Activated B cell treated with CpG ODN at 0.5 μM for 24 hours (primary cell): ENCODE measurements around the gene PRR13. TPM values are rescaled to one million over a fixed set of nuclear protein-coding genes. Genes with fewer than 3 reads are reported as not detected.

ENCODE experiments used
- ATAC-seq: fragments of 200-7000 bp; cut with Tn5 transposase; one replicate; pipeline ENCODE4 v1.10.0; 2021; ENCODE audit warnings: low read depth, mild to moderate bottlenecking, moderate library complexity
- CTCF ChIA-PET: fragments of 350-600 bp; sonication (Branson Sonifier 250); formaldehyde crosslinking; loops from one replicate; lab custom pipeline; 2021; ENCODE audit warnings: antibody characterized with exemption; lab: Charles Lee
- POLR2A ChIA-PET: fragments of 350-600 bp; sonication (Branson Sonifier 250); formaldehyde crosslinking; loops from one replicate; lab custom pipeline; 2021; ENCODE audit warnings: antibody characterized with exemption; lab: Charles Lee
- DNase-seq: peaks from one replicate; pipeline ENCODE4 v3.0.0; 2022
- H3K27ac Mint-ChIP-seq: one replicate; pipeline ENCODE4 v1.8.0; 2020; ENCODE audit warnings: mixed read lengths
- H3K27me3 Mint-ChIP-seq: one replicate; pipeline ENCODE4 v1.8.0; 2021; ENCODE audit warnings: mixed read lengths
- H3K36me3 Mint-ChIP-seq: one replicate; pipeline ENCODE4 v1.8.0; 2021; ENCODE audit warnings: low read depth, mixed read lengths
- H3K4me1 Mint-ChIP-seq: one replicate; pipeline ENCODE4 v1.8.0; 2021; ENCODE audit warnings: mixed read lengths
- H3K4me3 Mint-ChIP-seq: one replicate; pipeline ENCODE4 v1.8.0; 2020; ENCODE audit warnings: mild to moderate bottlenecking, mixed read lengths
- H3K9me3 Mint-ChIP-seq: one replicate; pipeline ENCODE4 v1.8.0; 2020; ENCODE audit warnings: mixed read lengths
- CTCF ChIP-seq: fragments of 200-600 bp; IDR thresholded peaks from one replicate; pipeline ENCODE4 v1.8.0; 2022; ENCODE audit warnings: antibody characterized with exemption, mild to moderate bottlenecking
- intact Hi-C: fragments of 100-400 bp; cut with micrococcal nuclease; formaldehyde crosslinking; loops from one replicate; pipeline ENCODE4 v1.15.1; 2024
- total RNA-seq: library from RNA; stranded (reverse); gene quantifications from 2 replicates; pipeline ENCODE4 v1.2.3, GENCODE V29; 2022

PRR13 gene
- total RNA-seq, 1 donor from 2014 or later = 266 TPM

- Mint-ChIP-seq H3K27me3 (no peaks in the 10 kb centered on the region), H3K27ac (peak overlapping the region; percentile 24), H3K4me3 (no peak overlapping the region), H3K36me3 (peaks cover 63% of the 10 kb centered on the region), H3K4me1 (peaks cover 3% of the 10 kb centered on the region), H3K9me3 (no peaks in the 10 kb centered on the region)
- DNase-seq = no peak
- peak; percentile 26 for ATAC-seq
- TF ChIP-seq CTCF = no peak
- POLR2A ChIA-PET = interaction anchor here (0.7 to 1.0 kb wide), 4 partner anchors 9 to 104 kb away, joined by 3 to 8 read pairs (median 5); partner anchors contain the start of gene TARBP2
- intact Hi-C loops = no loop called here
- CTCF ChIA-PET = no interaction called here
These were observed 41.9 kb downstream of the PRR13 start for GRCh38 chr12:53483225-53483978.

GRCh38 chr12:53483979-53484377 is 42.4 kb downstream of the PRR13 start:
- H3K4me1 Mint-ChIP-seq = peaks cover 3% of the 10 kb centered on the region
- ATAC-seq (no peak), DNase-seq (no peak)
- H3K27ac Mint-ChIP-seq = peak overlapping the region; percentile 24
- H3K9me3 Mint-ChIP-seq = no peaks in the 10 kb centered on the region
- CTCF ChIA-PET = no interaction called here
- intact Hi-C loops = no loop called here
- H3K27me3 Mint-ChIP-seq = no peaks in the 10 kb centered on the region
- no peak for TF ChIP-seq CTCF
- peaks cover 58% of the 10 kb centered on the region for H3K36me3 Mint-ChIP-seq
- POLR2A ChIA-PET = interaction anchor here (0.8 to 1.0 kb wide), 2 partner anchors 9 to 17 kb away, joined by 3 to 8 read pairs; partner anchors contain the start of gene TARBP2
- no peak overlapping the region for H3K4me3 Mint-ChIP-seq

- no peaks in the 10 kb centered on the region for H3K9me3 Mint-ChIP-seq
- intact Hi-C loops = no loop called here
- H3K27ac Mint-ChIP-seq = peak overlapping the region; percentile 25
- H3K4me1 Mint-ChIP-seq = peaks cover 3% of the 10 kb centered on the region
- peaks cover 48% of the 10 kb centered on the region for H3K36me3 Mint-ChIP-seq
- no peak overlapping the region for H3K4me3 Mint-ChIP-seq
- POLR2A ChIA-PET = interaction anchor here (0.9 to 1.1 kb wide), 2 partner anchors 10 to 16 kb away, joined by 3 read pairs; partner anchors contain the start of gene TARBP2
- CTCF ChIA-PET = no interaction called here
- ATAC-seq (no peak), DNase-seq (no peak)
- H3K27me3 Mint-ChIP-seq = no peaks in the 10 kb centered on the region
- no peak for TF ChIP-seq CTCF
These were observed 43.4 kb downstream of the PRR13 start for GRCh38 chr12:53484686-53485575.

- no peak for TF ChIP-seq CTCF
- Mint-ChIP-seq H3K27ac (no peak overlapping the region), H3K4me1 (peaks cover 6% of the 10 kb centered on the region), H3K27me3 (no peaks in the 10 kb centered on the region), H3K4me3 (no peak overlapping the region), H3K9me3 (no peaks in the 10 kb centered on the region), H3K36me3 (peaks cover 40% of the 10 kb centered on the region)
- intact Hi-C loops = no loop called here
- ChIA-PET POLR2A (interaction anchor here (1.1 kb wide), 1 partner anchor 15 kb away, joined by 3 read pairs; the partner anchor contains the start of gene TARBP2), CTCF (no interaction called here)
- ATAC-seq (no peak), DNase-seq (no peak)
These were observed 44.6 kb downstream of the PRR13 start for GRCh38 chr12:53485955-53486735.
